HCEC 1CT (cell line): ENCODE data around the gene TNIK.
A peak's percentile ranks its signal among the peaks of the same experiment; 100 is the strongest.

Source experiments
- DNase-seq: peaks from one replicate; pipeline ENCODE4 v3.0.0-alpha.2; 2017

The TNIK gene

DNA sequence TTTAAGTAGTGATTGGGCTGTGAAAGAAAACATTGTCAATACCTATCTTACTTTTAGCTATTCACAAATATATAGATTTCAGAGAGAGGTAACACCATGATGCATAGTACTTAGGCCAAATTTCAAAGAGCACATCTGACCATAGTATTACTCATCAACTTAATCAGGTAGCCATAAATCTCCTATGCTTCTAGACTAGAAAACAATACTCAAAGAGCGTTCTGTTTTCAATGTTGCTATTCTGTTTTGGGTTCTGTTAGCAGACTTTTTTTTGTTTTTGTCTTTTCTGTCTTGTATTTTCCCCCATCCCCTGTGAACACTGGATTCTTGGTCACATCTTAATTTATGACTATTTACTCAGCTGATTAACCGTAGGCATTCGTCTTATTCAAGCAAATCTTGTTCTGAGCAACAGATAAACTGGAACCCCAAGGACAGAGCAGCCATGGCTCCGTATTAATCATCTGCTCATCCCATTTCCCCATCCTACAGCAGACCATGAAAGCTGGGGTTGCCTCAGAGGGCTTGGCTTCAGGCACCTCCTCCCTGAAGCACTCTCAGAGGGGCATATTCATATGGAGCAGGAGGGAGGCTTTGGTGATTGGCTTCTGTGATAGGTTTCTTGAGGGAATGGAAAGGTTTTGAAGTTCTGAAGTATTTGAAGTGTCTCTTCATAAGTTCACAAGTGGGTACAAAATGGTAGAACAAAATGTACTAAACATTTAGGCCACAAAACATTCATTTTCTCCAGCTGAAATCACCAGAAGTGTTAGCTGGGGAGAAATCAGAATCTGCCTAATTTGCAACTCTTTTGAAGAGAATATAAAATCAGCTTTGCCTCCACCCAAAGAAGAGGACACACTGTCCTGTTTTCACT, 105.3 kb downstream of the TNIK start:
- no peak for DNase-seq

DNA sequence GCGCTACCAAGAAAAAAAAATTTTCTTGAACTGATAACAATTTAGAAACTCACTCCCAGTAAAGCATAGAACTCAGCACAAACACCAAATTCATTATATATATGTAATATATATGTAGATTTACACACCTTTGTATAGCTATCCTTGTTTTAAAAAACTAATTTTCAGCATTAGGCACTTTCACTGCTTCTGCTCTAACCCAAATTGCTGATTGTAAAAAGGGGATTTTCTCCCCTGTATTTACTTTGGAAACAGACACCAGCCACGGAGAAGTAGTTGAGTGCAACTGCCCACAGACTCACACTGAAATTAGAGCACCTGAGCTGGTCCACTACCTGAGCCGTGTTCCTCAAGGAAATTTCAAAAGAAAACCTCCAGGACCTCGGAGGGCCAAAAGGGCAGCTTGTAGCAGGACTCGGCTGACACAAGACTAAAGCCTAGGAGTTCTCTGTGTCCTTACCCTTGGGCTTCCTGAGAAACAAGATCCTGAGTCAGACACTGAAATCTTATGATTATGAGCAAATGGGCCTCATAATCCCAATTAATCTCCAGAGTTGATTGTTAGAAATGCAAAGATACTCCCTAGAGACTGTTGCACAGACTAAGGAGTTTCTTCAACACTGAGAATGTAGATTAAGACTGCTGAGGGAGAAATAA, 106.0 kb downstream of the TNIK start:
- peak; percentile 38 for DNase-seq

DNA sequence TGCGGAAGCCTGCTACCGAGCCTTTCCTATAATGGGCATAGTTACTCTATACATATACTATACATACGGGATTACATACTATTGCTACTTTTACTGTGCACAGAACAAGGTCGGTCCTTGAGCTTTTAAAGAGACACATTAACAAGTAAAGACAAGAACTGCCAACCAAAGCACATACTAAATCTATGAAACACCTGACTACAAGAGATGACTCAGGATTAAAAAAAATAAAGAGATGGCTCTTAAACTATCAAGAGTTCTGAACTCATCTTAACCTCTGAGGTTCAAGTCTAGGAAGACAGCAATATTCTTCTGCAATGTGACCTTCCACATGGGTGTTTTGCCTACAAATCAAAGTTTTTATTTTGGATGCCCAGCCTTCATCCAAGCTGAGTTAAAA, 106.8 kb downstream of the TNIK start:
- DNase-seq, result peak; percentile 71

DNA sequence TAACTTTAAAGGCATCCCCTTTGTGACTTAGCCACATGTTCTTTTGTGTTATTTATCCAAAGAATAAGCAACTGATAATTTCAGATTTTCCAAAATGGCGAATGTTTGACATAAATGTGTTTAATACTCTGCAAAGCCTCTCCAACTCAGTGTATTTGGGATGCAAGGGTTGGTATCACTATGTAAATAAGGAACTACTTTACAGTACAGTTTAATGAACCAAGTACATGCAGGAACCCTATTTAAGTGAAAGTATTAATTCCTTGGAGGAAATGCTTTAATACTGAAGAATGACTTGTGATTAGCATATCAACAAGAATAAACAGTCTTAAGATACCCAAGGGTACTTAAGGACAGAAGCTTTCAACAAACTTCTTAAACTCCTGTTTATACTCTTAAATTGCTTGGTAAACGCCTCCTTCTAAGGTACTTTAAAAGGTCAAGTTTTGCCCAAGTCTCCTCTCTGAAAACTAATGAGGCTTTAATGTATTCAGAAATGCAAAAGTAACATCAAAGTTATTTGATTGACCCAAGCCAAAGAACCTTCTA, 107.7 kb downstream of the TNIK start:
- no peak for DNase-seq

DNA sequence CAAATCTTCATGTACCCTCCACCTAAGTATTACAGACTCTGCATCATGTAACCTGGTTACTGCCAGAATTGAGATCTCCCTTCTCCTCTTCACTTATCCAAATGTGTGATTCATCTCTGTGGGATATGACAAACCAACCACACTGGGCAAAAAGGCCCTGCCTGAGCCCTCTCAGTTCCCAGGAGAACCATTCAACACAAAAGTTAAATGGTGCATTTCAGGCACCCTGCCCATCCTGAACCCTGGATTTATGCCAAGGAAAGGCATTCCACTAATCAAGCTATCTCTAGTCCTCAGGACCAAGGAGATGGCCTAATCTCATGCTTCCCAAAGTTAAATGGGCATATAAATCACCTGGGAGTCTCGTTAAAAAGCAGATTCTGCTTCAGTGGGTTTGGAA, 108.5 kb downstream of the TNIK start:
- peak; percentile 90 for DNase-seq

DNA sequence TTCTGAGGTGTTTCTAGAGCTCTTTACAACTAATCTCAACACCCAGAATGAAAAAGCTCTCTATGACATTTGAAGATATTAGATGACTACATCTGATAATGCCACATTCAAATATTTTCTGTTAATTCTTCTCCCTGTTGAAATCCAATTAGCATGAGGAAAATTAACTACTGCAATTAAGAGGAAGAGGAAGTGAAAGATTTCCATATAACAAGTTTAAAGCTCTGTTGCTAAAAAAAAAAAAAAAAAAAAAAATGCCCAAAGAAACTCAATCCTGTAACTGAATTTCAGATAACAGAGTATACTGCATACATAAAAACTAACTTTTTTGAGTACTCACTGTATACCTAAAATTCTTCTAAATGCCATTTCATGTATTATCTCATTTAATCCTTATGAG, 109.8 kb downstream of the TNIK start:
- no peak for DNase-seq

DNA sequence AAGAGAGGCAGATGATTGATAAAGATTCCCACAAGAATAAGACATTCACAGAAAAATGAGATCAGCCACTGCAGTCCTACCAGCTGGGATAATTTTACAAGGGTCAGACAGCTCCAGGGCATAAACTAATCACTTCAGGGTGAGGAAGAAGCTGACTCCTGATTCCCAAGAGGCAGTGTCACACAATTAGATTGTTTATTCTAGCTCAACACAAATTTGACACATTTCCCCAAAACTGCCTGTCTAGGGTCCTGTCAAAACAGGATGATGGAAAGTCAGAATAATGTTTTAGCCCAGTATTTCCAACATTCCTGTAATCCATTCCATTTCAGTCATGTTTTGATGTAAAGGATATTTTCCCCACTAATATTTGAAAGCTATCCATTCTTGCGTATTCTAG, 110.8 kb downstream of the TNIK start:
- DNase-seq, result peak; percentile 42

DNA sequence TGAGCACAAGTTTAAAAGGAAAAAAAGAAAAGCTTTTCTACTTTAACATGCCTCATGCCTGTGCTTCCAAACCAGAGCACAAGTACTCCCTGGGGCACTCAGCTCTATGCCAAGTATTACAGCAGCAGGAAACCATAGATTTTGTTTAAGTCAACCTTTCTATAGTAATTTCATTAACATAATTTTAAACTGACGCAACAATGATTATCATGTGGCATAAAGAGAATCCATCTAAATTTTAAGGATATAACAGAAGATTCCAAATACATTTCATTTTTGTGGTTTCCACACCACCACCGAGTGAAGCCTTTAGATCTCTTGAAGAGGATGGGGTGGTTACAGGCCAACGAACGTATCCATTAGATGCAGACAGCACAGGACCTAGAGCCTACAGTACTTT, 112.1 kb downstream of the TNIK start:
- DNase-seq, result no peak

DNA sequence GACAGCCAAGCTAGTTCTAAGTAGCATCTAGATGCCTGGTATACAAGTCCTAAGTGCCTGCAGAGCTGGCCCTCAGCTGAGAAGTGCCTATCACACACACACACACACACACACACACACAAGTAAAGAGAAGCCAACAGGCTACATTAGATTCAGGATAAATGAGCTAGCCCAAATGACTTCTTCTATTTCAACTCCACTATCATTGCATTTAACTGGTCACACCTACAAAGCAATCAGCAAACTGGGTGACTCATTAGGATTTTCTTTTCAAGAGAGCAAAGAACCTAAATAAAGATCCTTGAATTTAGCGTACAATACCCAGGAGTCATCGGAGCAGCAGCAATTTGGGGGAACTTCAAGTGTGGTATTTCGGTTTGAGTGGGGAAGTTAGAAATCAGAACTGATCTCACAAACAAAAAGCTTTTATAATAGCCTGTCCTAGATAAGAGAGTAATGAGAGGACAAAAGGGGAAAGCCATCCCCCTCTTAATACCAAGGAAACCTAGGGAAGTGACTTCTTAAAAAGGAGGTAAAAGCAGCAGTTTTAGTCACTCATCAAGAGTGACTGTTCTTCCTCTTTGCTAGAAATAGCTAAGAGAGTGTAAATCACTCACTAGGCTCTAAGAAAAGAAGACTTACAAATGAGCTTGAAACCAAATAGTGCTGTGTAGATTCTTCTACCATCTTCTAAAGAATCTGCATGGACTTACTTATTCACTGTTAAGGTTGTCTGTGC, 112.7 kb downstream of the TNIK start:
- no peak for DNase-seq

DNA sequence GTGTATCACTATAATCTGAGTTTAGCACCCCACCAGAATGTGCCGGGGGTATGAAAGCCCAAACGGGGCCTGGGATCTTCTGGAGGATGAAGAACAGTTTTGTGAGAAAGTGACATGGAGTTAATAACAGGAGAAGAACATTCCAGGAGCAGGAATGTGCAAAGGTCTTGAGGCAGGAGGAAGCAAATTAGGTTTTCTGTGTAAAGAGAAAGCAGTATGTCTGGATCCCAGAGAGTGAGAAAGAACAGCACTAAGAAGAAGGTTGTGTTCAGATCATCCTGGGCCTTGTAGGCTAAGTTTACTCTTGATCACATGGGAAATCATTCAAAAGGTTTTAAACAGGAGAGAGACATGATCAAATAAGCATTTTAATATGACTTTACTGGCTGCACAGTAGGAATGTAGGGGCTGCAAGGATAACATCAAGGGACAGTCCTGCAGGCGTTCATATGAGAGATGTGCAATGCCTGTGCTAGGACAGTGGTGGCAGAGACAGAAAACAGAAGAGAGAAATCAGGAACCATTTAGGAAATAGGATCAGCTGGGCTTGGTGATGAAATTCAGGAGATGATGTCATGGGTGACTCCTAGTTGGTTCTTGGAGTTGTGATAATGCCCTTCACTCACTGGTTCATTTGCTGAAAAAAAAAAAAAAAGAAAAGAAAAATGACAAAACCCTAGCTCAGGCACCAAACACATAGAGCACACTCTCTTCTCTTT, 113.5 kb downstream of the TNIK start:
- DNase-seq, result peak; percentile 64

DNA sequence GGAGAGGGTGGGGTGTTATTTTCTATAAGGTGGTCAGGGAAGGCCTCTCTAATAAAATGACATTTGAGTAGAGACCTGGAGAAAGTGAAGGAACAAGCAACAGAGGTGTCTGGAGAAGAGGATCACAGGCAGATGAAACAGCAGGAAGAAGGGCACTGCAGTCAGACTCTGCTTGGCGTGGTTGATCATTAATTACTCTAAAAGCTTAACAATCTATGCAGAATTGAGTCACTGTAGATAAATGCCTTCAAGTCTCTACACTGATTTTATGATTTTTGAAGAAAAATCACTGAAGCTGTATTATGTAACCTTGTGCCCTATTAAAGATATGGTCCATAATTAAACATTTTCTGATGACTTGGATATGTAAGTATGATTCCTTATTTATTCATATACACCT, 114.2 kb downstream of the TNIK start:
- no peak for DNase-seq

DNA sequence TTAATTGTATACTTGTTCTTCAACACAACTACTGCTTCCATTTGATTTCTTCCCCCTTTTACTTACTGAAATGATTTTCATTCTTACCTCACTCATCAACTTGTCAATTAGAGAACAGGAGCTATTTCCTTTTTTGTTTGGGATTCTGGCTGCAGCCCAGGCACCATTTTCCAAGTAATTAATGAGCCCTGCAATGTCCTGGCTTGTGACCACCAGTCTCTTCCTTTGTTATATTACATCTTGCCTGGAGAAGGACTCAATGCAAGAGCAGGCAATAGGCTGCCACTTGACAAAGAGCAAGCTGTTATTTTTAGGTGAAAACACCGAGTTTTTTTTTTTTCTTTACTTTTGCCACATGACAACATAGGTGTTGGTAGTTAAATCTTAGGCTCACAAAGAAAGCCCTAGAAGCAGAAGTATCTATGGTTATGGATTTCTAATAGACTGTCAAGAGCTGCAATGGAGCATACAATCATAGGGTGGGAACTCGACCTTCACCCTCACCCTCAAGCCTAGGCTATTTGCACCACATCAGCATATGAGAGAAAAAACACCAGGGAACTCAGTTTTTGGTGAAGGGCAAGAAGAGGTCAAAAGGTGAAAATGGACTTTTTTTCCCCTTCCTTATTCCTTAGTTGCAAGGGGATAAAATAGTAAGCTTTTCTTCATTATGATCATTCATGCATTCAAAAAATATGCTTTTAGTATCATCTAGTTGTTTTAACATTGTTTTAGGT, 114.9 kb downstream of the TNIK start:
- DNase-seq, result no peak

DNA sequence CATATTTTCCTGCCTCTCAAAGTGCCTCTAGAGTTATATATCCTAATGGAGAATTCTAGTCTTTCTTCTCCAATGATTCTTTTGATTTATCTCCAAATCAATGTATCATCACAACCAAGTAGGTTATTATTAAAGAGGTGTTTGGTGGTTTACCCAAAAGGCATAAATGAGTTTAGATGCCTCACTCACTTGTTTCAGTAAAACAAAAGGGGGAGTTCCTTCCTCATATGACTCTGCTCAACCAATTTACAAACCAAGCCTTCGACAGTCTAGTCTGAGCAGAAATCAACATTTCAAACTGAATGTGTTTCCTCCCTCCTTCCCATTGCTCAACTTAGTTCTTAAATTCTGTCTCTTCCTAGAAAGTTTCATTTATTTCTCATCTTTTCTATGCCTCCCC, 116.5 kb downstream of the TNIK start:
- DNase-seq, result no peak

DNA sequence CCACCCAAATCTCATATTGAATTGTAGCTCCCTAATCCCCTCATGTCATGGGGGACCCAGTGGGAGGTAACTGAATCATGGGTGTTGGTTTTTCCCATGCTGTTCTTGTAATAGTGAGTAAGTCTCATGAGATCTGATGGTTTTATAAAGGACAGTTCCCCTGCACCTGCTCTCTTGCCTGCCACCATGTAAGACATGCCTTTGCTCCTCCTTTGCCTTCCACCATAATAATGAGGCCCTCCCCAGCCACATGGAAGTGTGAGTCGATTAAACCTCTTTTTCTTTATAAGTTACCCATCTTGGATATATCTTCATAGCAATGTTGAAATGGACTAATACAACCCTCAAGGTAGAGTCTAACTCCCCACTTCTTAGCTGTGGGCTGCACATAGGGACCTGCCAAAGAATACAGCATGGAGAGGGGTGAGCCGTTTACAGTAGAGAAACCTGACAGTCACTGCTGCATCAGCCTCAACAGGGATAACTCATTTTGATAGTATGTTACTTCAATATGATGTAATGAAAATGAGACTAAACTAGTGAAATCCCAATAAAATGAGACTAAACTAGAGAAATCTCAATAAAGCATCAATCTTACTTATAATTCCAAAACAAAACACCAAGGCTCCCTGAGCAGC, 117.3 kb downstream of the TNIK start:
- DNase-seq, result no peak

DNA sequence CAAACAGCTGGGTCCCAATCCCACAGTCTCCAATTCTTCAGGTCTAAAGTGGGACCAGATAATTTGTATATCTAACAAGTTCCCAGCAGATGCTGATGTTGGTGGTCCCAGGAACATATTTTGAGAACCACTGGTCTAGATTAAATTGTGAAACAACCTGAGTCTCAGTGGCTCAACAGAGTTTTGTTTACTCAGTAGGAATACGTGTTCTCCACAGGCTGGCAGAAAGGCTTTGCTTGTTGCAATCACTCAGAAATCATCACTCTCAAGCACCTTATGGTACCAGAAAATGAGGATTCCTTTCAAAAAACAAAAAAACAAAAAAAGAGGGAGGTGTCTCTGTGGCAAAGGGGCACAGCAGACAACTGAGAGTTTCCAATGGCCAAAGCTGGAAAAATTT, 118.0 kb downstream of the TNIK start:
- no peak for DNase-seq

DNA sequence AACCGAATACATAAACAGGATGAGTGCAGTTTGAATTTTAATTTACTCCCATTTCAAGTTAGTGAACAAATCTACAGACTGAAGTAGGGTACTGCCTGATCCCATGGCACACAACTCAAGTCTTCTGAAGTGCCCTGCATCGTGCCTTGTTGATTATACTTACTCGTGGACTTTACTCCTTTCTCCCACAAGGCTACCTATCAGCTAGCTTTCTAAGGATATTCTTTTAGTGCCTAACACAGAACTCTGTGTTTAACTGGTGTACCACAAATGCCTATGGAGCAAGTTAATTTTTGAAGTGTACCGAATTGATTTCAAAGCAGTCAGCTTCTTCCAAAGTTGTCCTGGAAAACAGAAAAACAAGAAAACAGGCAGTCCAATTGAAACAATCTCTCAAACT, 119.8 kb downstream of the TNIK start:
- DNase-seq, result no peak

DNA sequence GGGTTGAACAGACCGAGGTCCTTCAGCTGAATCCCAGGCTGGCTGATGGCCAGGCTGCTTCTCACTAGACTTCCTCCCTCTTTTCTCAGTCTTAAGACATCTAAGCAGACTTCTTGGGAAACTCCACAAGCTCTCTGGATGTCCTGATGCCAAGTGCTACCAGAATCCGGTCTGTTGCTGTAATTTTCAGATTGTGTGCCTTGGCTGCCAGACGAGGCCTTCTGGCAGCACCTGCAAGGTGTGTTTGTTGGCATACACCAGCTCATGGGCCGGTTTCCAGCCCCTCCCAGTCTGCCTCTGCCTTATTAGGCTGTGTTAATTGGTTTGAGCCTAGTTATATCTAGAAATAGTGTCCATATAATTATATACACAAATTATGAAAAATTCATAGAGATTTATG, 120.6 kb downstream of the TNIK start:
- no peak for DNase-seq

DNA sequence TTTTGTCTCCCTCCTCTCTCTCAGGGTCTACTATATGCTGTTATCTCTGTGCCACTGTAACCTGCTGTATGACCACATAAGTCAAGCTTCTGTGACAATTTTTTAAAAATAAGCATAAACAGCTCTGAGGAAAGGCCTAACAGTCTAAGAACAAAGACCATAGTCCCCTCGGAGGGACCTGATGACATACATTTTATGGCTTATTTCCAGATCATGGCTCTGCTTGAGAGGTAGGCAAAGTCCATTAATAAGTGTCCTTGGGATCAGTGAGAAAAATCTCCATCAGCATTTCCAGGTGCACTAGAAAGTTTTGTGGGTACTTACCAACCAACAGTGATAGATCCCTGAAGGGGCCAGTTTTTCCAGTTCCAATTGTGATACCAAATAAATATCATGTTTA, 123.8 kb downstream of the TNIK start:
- DNase-seq, result no peak

DNA sequence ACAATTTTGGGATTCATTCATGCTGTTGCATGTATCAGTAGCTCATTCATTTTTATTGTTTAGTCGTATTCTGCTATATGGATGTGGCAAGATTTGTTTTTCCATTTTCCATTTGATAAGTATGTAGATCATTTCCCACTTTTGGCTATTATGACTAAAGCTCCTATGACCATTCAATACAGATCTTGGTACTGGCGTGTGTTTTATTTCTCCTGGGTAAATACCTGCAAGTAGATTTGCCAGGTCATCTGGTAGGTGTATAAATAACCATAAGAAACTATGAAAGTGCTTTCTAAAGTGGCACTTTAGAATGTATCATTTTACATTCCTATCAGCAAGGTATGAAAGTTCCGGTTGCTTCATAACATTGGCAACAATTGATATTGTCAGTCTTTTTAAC, 124.6 kb downstream of the TNIK start:
- no peak for DNase-seq

DNA sequence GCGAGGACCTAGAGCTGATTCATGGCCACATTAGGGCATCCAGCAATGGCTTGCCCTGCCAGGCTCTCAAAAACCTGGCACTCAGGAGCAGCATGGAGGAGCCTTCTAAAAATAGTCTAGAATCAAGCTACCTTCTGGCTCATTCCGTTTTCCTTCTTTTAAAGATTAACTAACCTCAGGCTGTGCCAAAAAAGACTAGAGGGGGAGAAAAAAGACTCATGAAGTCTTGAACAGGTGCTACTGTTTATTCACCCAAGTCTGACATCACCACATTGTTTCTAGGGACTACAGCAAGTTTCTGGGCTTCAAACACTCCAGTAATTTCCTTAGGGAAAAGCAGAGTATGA, 125.8 kb downstream of the TNIK start:
- no peak for DNase-seq

DNA sequence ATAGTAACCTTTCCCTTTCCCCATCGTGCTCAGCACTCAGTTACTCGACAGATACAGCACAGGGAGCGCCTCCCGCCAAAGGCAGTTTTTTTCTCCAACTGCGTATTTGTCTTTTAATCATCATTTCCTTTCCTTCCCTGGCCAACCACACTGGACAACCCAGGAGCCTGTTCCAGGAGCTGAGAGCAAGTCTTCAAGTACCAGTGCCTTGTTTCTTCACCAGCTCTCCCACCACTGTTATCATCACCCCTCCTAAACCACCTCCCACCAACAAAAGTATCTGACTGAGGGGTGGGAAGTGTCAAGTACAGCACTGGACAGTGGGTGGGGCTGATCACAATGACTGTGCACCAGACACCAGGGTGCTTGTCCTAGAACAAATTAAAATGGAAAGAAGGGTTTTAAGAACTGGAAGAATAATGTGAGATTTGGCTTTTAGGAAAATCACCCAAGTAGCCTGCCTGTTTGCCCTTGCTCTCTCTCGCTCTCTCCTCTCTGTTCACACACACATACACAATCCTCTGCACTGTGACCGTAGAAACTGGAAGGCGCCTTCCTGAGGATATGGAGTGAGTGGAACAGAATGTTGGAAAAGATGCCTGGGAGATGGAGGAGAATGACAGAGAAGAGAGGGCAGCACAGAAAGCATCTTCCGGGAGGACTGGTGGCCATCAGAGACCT, 126.3 kb downstream of the TNIK start:
- DNase-seq, result no peak
